Liver (tissue), 9 donors: ENCODE data around the gene UMODL1. TPM values are rescaled to one million over a fixed set of nuclear protein-coding genes. Genes with fewer than 3 reads are reported as not detected.

ENCODE experiments used
- DNase-seq: peaks from one replicate; pipeline ENCODE4 v3.0.0-alpha.2; 2017; ENCODE audit warnings: low spot score
- H3K27ac ChIP-seq, 2 donors: one replicate each; pipeline ENCODE4 v1.7.0; 2013; ENCODE audit warnings: inconsistent platforms in 2 of 2, low read length in 2 of 2, control low read depth in 1 of 2, low read depth in 1 of 2, mild to moderate bottlenecking in 1 of 2
- H3K27me3 ChIP-seq, 4 donors: one replicate each; pipeline versions ENCODE4 v1.6.1 to v1.7.0; 2013; ENCODE audit warnings: low read length in 3 of 4, inconsistent platforms in 1 of 4, mild to moderate bottlenecking in 1 of 4, moderate library complexity in 1 of 4; ENCODE audit not compliant: control insufficient read depth in 4 of 4, insufficient read depth in 4 of 4
- H3K36me3 ChIP-seq, 4 donors: one replicate each; pipeline versions ENCODE4 v1.6.1 to v1.7.0; 2013; ENCODE audit warnings: low read length in 3 of 4, mild to moderate bottlenecking in 3 of 4, low read depth in 1 of 4, moderate library complexity in 1 of 4; ENCODE audit not compliant: control insufficient read depth in 4 of 4, insufficient read depth in 3 of 4
- H3K4me1 ChIP-seq, 4 donors: one replicate each; pipeline versions ENCODE4 v1.6.1 to v1.7.0; 2013; ENCODE audit warnings: low read length in 3 of 4, mild to moderate bottlenecking in 3 of 4, moderate library complexity in 1 of 4; ENCODE audit not compliant: control insufficient read depth in 4 of 4, insufficient read depth in 4 of 4
- H3K4me3 ChIP-seq, 3 donors: one replicate each; pipeline versions ENCODE4 v1.6.1 to v1.7.0; 2013; ENCODE audit warnings: low read length in 3 of 3, control low read depth in 1 of 3, low read depth in 1 of 3, mild to moderate bottlenecking in 1 of 3
- H3K9ac ChIP-seq, 2 donors: one replicate each; pipeline ENCODE4 v1.7.0; 2013; ENCODE audit warnings: low read length in 2 of 2, mild to moderate bottlenecking in 2 of 2, moderate library complexity in 2 of 2, control low read depth in 1 of 2, low read depth in 1 of 2
- H3K9me3 ChIP-seq, 4 donors: one replicate each; pipeline versions ENCODE4 v1.6.1 to v1.7.0; 2013; ENCODE audit warnings: low read length in 3 of 4; ENCODE audit not compliant: control insufficient read depth in 4 of 4
- EGR1 ChIP-seq, 2 donors: IDR thresholded peaks; 2 replicates each; pipeline ENCODE4 v1.6.1; 2016 to 2018; ENCODE audit warnings: antibody characterized with exemption in 2 of 2, low read depth in 2 of 2
- FOXA1 ChIP-seq: IDR thresholded peaks from 2 replicates; pipeline ENCODE4 v1.6.1; 2016; ENCODE audit warnings: antibody characterized with exemption
- FOXA2 ChIP-seq: IDR thresholded peaks from 2 replicates; pipeline ENCODE4 v1.6.1; 2016; ENCODE audit warnings: antibody characterized with exemption
- GABPA ChIP-seq, 2 donors: IDR thresholded peaks in 1 of 2; conservative IDR thresholded peaks in 1 of 2; 2 replicates each; pipeline ENCODE4 v1.6.1; 2016; ENCODE audit warnings: antibody characterized with exemption in 2 of 2, mild to moderate bottlenecking in 1 of 2, moderate library complexity in 1 of 2
- HNF4A ChIP-seq, 2 donors: conservative IDR thresholded peaks; 2 replicates each; pipeline ENCODE4 v1.6.1; 2016; ENCODE audit warnings: antibody characterized with exemption in 2 of 2, mild to moderate bottlenecking in 2 of 2
- HNF4G ChIP-seq: IDR thresholded peaks from 2 replicates; pipeline ENCODE4 v1.6.1; 2016; ENCODE audit warnings: antibody characterized with exemption
- JUND ChIP-seq, 2 donors: IDR thresholded peaks; 2 replicates each; pipeline ENCODE4 v1.6.1; 2016; ENCODE audit warnings: antibody characterized with exemption in 2 of 2
- NR2F2 ChIP-seq: IDR thresholded peaks from 2 replicates; pipeline ENCODE4 v1.6.1; 2016; ENCODE audit warnings: antibody characterized with exemption
- RAD21 ChIP-seq, 2 donors: IDR thresholded peaks; 2 replicates each; pipeline ENCODE4 v1.6.1; 2016; ENCODE audit warnings: antibody characterized with exemption in 2 of 2, mild to moderate bottlenecking in 2 of 2
- RXRA ChIP-seq, 2 donors: IDR thresholded peaks; 2 replicates each; pipeline ENCODE4 v1.6.1; 2017 to 2018; ENCODE audit warnings: antibody characterized with exemption in 2 of 2, mild to moderate bottlenecking in 1 of 2
- SP1 ChIP-seq: IDR thresholded peaks from 2 replicates; pipeline ENCODE4 v1.6.1; 2018; ENCODE audit warnings: antibody characterized with exemption, mild to moderate bottlenecking
- TAF1 ChIP-seq: conservative IDR thresholded peaks from 2 replicates; pipeline ENCODE4 v1.6.1; 2016; ENCODE audit warnings: antibody characterized with exemption, mild to moderate bottlenecking
- YY1 ChIP-seq: IDR thresholded peaks from 2 replicates; pipeline ENCODE4 v1.6.1; 2016; ENCODE audit warnings: antibody characterized with exemption, mild to moderate bottlenecking
- WGBS: extraction: QIAGEN DNeasy Blood & Tissue Kit; methylation state at CpG from one replicate; pipeline ENCODE4 v1.1.7; 2013; 5-methylcytosine and 5-hydroxymethylcytosine counted together
- polyA plus RNA-seq, 2 donors: library from polyadenylated mRNA; stranded (reverse) in 1 of 2; unstranded in 1 of 2; fragments of 200-250 nt in 1 of 2; fragments of >200 nt in 1 of 2; fragmentation: Nextera tagmentation in 1 of 2; extraction: Ambion mirVana in 1 of 2; gene quantifications; one replicate each; pipeline versions ENCODE4 v1.2.1 to v1.2.3, GENCODE V29; 2013 to 2015
- total RNA-seq, 2 donors: library from RNA; depleted of rRNA; stranded (reverse); fragments of >200 nt; gene quantifications; one replicate each; pipeline ENCODE4 v1.2.3, GENCODE V29; 2014
- TF ChIP-seq, protein P1 (sequence below): IDR thresholded peaks from 2 replicates; pipeline ENCODE4 v1.6.1; 2016; ENCODE audit warnings: antibody characterized with exemption, mild to moderate bottlenecking
- TF ChIP-seq, protein P2 (sequence below): IDR thresholded peaks from 2 replicates; pipeline ENCODE4 v1.6.1; 2016; ENCODE audit warnings: antibody characterized with exemption
- TF ChIP-seq, protein P3 (sequence below): IDR thresholded peaks from 2 replicates; pipeline ENCODE4 v1.6.1; 2016; ENCODE audit warnings: antibody characterized with exemption
- TF ChIP-seq, protein P4 (sequence below): fragments of 150-350 bp; IDR thresholded peaks from 2 replicates; pipeline ENCODE4 v1.5.1; 2017; ENCODE audit warnings: improper control_type of control experiment, low read depth, low read length; ENCODE audit not compliant: missing input control
- TF ChIP-seq, protein P5 (sequence below): IDR thresholded peaks from 2 replicates; pipeline ENCODE4 v1.6.1; 2016; ENCODE audit warnings: antibody characterized with exemption
- donor health status: healthy.
- donor health status: healthy.
- donor health status: healthy.
- donor health status: healthy.
- donor health status: healthy.

The UMODL1 gene
- total and polyA plus RNA-seq, 4 donors = 0.08 to 0.14 (median 0.08) TPM; not detected in 1

DNA sequence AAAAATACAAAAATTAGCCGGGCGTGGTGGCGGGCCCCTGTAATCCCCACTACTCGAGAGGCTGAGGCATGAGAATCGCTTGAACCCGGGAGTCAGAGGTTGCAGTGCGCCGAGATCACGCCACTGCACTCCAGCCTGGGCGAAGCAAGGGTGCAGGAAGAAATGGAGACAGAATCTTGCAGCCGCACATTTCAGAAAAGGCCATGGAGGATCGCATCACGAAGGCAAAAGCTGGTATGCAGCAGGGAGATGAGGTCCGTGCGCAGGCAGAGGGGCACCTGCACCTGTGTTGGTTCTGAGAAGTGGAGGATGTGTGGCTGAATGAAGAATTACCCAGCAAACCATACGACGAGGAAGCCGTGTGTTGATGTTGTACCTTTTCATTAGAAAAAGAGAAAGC lies 94.8 kb downstream of the UMODL1 start:
- no peaks in the 10 kb centered on the region for H3K4me1 ChIP-seq
- no peak overlapping the region for H3K9ac ChIP-seq
- DNase-seq = peak; percentile 10
- 94% methylated on average over 18 of the region's 18 CpGs for WGBS
- H3K4me3 ChIP-seq = no peak overlapping the region
- H3K27ac ChIP-seq = no peak overlapping the region
- no peaks in the 10 kb centered on the region for H3K27me3 ChIP-seq
- no peaks in the 10 kb centered on the region for H3K36me3 ChIP-seq
- no peaks in the 10 kb centered on the region for H3K9me3 ChIP-seq
- TF ChIP-seq RXRA (IDR thresholded peaks at IDR 0.05) = no peak
- TF ChIP-seq GABPA (IDR thresholded peaks at IDR 0.05 in 1 of 2, conservative IDR thresholded peaks at IDR 0.05 in 1 of 2) = no peak
- TF ChIP-seq, protein P1, sequence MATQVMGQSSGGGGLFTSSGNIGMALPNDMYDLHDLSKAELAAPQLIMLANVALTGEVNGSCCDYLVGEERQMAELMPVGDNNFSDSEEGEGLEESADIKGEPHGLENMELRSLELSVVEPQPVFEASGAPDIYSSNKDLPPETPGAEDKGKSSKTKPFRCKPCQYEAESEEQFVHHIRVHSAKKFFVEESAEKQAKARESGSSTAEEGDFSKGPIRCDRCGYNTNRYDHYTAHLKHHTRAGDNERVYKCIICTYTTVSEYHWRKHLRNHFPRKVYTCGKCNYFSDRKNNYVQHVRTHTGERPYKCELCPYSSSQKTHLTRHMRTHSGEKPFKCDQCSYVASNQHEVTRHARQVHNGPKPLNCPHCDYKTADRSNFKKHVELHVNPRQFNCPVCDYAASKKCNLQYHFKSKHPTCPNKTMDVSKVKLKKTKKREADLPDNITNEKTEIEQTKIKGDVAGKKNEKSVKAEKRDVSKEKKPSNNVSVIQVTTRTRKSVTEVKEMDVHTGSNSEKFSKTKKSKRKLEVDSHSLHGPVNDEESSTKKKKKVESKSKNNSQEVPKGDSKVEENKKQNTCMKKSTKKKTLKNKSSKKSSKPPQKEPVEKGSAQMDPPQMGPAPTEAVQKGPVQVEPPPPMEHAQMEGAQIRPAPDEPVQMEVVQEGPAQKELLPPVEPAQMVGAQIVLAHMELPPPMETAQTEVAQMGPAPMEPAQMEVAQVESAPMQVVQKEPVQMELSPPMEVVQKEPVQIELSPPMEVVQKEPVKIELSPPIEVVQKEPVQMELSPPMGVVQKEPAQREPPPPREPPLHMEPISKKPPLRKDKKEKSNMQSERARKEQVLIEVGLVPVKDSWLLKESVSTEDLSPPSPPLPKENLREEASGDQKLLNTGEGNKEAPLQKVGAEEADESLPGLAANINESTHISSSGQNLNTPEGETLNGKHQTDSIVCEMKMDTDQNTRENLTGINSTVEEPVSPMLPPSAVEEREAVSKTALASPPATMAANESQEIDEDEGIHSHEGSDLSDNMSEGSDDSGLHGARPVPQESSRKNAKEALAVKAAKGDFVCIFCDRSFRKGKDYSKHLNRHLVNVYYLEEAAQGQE = no peak
- TF ChIP-seq FOXA2 = no peak
- TF ChIP-seq, protein P2, sequence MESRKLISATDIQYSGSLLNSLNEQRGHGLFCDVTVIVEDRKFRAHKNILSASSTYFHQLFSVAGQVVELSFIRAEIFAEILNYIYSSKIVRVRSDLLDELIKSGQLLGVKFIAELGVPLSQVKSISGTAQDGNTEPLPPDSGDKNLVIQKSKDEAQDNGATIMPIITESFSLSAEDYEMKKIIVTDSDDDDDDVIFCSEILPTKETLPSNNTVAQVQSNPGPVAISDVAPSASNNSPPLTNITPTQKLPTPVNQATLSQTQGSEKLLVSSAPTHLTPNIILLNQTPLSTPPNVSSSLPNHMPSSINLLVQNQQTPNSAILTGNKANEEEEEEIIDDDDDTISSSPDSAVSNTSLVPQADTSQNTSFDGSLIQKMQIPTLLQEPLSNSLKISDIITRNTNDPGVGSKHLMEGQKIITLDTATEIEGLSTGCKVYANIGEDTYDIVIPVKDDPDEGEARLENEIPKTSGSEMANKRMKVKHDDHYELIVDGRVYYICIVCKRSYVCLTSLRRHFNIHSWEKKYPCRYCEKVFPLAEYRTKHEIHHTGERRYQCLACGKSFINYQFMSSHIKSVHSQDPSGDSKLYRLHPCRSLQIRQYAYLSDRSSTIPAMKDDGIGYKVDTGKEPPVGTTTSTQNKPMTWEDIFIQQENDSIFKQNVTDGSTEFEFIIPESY = no peak
- TF ChIP-seq, protein P3, sequence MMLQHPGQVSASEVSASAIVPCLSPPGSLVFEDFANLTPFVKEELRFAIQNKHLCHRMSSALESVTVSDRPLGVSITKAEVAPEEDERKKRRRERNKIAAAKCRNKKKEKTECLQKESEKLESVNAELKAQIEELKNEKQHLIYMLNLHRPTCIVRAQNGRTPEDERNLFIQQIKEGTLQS = no peak
- TF ChIP-seq RAD21 (IDR thresholded peaks at IDR 0.05) = no peak
- no peak for TF ChIP-seq SP1
- no peak for TF ChIP-seq HNF4A (conservative IDR thresholded peaks at IDR 0.05)
- TF ChIP-seq TAF1 = no peak
- TF ChIP-seq, protein P4, sequence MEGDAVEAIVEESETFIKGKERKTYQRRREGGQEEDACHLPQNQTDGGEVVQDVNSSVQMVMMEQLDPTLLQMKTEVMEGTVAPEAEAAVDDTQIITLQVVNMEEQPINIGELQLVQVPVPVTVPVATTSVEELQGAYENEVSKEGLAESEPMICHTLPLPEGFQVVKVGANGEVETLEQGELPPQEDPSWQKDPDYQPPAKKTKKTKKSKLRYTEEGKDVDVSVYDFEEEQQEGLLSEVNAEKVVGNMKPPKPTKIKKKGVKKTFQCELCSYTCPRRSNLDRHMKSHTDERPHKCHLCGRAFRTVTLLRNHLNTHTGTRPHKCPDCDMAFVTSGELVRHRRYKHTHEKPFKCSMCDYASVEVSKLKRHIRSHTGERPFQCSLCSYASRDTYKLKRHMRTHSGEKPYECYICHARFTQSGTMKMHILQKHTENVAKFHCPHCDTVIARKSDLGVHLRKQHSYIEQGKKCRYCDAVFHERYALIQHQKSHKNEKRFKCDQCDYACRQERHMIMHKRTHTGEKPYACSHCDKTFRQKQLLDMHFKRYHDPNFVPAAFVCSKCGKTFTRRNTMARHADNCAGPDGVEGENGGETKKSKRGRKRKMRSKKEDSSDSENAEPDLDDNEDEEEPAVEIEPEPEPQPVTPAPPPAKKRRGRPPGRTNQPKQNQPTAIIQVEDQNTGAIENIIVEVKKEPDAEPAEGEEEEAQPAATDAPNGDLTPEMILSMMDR = no peak
- TF ChIP-seq, protein P5, sequence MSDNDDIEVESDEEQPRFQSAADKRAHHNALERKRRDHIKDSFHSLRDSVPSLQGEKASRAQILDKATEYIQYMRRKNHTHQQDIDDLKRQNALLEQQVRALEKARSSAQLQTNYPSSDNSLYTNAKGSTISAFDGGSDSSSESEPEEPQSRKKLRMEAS = no peak
- TF ChIP-seq NR2F2 = no peak
- TF ChIP-seq HNF4G = no peak
- no peak for TF ChIP-seq FOXA1
- TF ChIP-seq EGR1 (IDR thresholded peaks at IDR 0.05; ENCODE audit: low read depth in 2 of 2) = no peak
- no peak for TF ChIP-seq JUND (IDR thresholded peaks at IDR 0.05)
- TF ChIP-seq YY1 = no peak

DNA sequence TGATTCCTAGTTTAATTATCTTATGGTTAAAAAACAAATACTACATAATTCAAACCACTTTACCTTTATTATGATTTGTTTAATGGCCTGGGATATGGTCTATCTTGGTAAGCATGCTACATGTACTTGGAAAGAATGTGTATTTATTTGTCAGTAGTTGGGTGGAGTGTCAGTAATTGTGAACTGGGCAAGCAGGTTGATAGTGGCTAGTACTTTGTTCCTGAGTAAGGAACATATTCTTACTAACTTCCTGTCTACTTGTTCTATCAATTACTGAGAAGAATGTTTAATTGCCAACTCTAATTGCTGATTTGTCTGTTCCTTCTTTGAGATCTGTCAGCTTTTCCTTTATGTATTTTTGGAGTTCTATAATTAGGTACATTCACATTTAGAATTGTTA lies 98.6 kb downstream of the UMODL1 start:
- Histone ChIP-seq H3K36me3 (no peaks in the 10 kb centered on the region), H3K9me3 (no peaks in the 10 kb centered on the region), H3K27ac (no peak overlapping the region), H3K4me3 (no peak overlapping the region), H3K9ac (no peak overlapping the region), H3K27me3 (no peaks in the 10 kb centered on the region), H3K4me1 (no peaks in the 10 kb centered on the region)
- DNase-seq = no peak
- TF ChIP-seq FOXA1 (no peak), FOXA2 (no peak), GABPA (IDR thresholded peaks at IDR 0.05 in 1 of 2, conservative IDR thresholded peaks at IDR 0.05 in 1 of 2) (no peak), TAF1 (no peak), EGR1 (IDR thresholded peaks at IDR 0.05; ENCODE audit: low read depth in 2 of 2) (no peak), RAD21 (IDR thresholded peaks at IDR 0.05) (no peak)
- TF ChIP-seq, protein P5 = no peak
- TF ChIP-seq, protein P2 = no peak
- TF ChIP-seq, protein P3 = no peak
- TF ChIP-seq, protein P1 = no peak
